Ascending aorta (tissue), 2 donors: ENCODE measurements around the gene HIBCH. TPM values are rescaled to one million over a fixed set of nuclear protein-coding genes. Genes with fewer than 3 reads are reported as not detected.

Source experiments
- DNase-seq, 2 donors: peaks; one replicate each; pipeline ENCODE4 v3.0.0-alpha.2; 2019; ENCODE audit warnings: low spot score in 2 of 2
- H3K27ac ChIP-seq, 2 donors: fragments of 200-600 bp; sonication (generic); one replicate each; pipeline ENCODE4 v1.5.1; 2016 to 2017; ENCODE audit warnings: mild to moderate bottlenecking in 1 of 2
- H3K27me3 ChIP-seq: fragments of 200-600 bp; sonication (generic); one replicate; pipeline ENCODE4 v1.5.1; 2017
- H3K36me3 ChIP-seq, 2 donors: fragments of 200-600 bp; sonication (generic); one replicate each; pipeline ENCODE4 v1.5.1; 2016
- H3K4me1 ChIP-seq, 2 donors: fragments of 200-600 bp; sonication (generic); one replicate each; pipeline ENCODE4 v1.5.1; 2016 to 2017; ENCODE audit warnings: mild to moderate bottlenecking in 1 of 2
- H3K4me3 ChIP-seq, 2 donors: fragments of 200-600 bp; sonication (generic); one replicate each; pipeline ENCODE4 v1.5.1; 2016 to 2017; ENCODE audit warnings: mild to moderate bottlenecking in 1 of 2
- H3K9me3 ChIP-seq, 2 donors: fragments of 200-600 bp; sonication (generic); one replicate each; pipeline ENCODE4 v1.5.1; 2016
- intact Hi-C: fragments of 100-400 bp; cut with DNase I; formaldehyde crosslinking; loops from one replicate; pipeline ENCODE4 v1.15.1; 2023
- total RNA-seq: library from RNA; depleted of rRNA; stranded (reverse); fragments of >200 nt; gene quantifications from one replicate; pipeline ENCODE4 v1.1.0, GENCODE V29; 2016
- TF ChIP-seq, protein P1 (sequence below), 3 experiments: fragments of 200-600 bp in 2 of 3; fragments of 450-650 bp in 1 of 3; sonication (generic) in 2 of 3; IDR thresholded peaks; one replicate each; pipeline ENCODE4 v1.5.1; 2016 to 2019; ENCODE audit warnings: antibody characterized with exemption in 3 of 3, mild to moderate bottlenecking in 1 of 3, moderate library complexity in 1 of 3

HIBCH gene
- total RNA-seq, 1 donor from 2014 or later = 3.7 TPM

GRCh38 chr2:190266314-190266713 lies 53.3 kb downstream of the HIBCH start:
- H3K4me1 ChIP-seq = peaks cover 0 to 7% of the 10 kb centered on the region in 2 donors
- no peak overlapping the region for H3K27ac ChIP-seq
- H3K4me3 ChIP-seq = no peak overlapping the region
- intact Hi-C loops = no loop called here
- DNase-seq = no peak
- H3K27me3 ChIP-seq = no peaks in the 10 kb centered on the region
- peaks cover 0 to 8% of the 10 kb centered on the region in 2 donors for H3K36me3 ChIP-seq
- TF ChIP-seq, protein P1, sequence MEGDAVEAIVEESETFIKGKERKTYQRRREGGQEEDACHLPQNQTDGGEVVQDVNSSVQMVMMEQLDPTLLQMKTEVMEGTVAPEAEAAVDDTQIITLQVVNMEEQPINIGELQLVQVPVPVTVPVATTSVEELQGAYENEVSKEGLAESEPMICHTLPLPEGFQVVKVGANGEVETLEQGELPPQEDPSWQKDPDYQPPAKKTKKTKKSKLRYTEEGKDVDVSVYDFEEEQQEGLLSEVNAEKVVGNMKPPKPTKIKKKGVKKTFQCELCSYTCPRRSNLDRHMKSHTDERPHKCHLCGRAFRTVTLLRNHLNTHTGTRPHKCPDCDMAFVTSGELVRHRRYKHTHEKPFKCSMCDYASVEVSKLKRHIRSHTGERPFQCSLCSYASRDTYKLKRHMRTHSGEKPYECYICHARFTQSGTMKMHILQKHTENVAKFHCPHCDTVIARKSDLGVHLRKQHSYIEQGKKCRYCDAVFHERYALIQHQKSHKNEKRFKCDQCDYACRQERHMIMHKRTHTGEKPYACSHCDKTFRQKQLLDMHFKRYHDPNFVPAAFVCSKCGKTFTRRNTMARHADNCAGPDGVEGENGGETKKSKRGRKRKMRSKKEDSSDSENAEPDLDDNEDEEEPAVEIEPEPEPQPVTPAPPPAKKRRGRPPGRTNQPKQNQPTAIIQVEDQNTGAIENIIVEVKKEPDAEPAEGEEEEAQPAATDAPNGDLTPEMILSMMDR (IDR thresholded peaks at IDR 0.05) = no peak
- no peaks in the 10 kb centered on the region for H3K9me3 ChIP-seq

- Histone ChIP-seq H3K36me3 (peaks cover 13 to 31% of the 10 kb centered on the region in 2 donors), H3K9me3 (no peaks in the 10 kb centered on the region), H3K27ac (no peak overlapping the region), H3K27me3 (no peaks in the 10 kb centered on the region), H3K4me1 (peaks cover 0 to 4% of the 10 kb centered on the region in 2 donors), H3K4me3 (no peak overlapping the region)
- DNase-seq = no peak
- intact Hi-C loops = no loop called here
- TF ChIP-seq, protein P1 (IDR thresholded peaks at IDR 0.05) = no peak
These were observed 57.8 kb downstream of the HIBCH start for GRCh38 chr2:190261851-190262250.

DNA sequence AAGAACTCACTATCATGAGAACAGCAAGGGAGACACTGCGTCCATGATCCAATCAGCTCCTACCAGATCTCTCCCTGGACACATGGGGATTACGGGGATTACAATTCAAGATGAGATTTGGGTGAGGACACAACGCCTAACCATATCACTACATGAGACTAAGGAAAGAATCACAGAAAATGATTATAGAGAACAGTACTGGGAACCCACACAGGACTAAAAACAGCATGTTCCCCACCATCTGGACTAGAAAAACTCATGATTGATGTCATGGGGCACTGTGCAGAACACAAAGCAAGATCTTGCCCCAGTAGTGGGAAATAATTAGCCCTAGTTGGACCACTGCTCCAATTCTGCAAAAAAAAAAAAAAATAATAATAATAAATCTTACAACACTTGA lies 63.5 kb downstream of the HIBCH start:
- no peaks in the 10 kb centered on the region for H3K27me3 ChIP-seq
- no peak overlapping the region for H3K4me3 ChIP-seq
- intact Hi-C loops = no loop called here
- H3K27ac ChIP-seq = no peak overlapping the region
- no peaks in the 10 kb centered on the region for H3K9me3 ChIP-seq
- H3K4me1 ChIP-seq = no peaks in the 10 kb centered on the region
- H3K36me3 ChIP-seq = peaks cover 24 to 49% of the 10 kb centered on the region in 2 donors
- DNase-seq = no peak
- TF ChIP-seq, protein P1 (IDR thresholded peaks at IDR 0.05) = no peak

GRCh38 chr2:190255676-190256075 lies 64.0 kb downstream of the HIBCH start:
- Histone ChIP-seq H3K36me3 (peaks cover 27 to 53% of the 10 kb centered on the region in 2 donors), H3K27me3 (no peaks in the 10 kb centered on the region), H3K4me3 (no peak overlapping the region), H3K4me1 (no peaks in the 10 kb centered on the region), H3K9me3 (no peaks in the 10 kb centered on the region), H3K27ac (no peak overlapping the region)
- intact Hi-C loops = no loop called here
- DNase-seq = no peak
- TF ChIP-seq, protein P1 (IDR thresholded peaks at IDR 0.05) = no peak

DNA sequence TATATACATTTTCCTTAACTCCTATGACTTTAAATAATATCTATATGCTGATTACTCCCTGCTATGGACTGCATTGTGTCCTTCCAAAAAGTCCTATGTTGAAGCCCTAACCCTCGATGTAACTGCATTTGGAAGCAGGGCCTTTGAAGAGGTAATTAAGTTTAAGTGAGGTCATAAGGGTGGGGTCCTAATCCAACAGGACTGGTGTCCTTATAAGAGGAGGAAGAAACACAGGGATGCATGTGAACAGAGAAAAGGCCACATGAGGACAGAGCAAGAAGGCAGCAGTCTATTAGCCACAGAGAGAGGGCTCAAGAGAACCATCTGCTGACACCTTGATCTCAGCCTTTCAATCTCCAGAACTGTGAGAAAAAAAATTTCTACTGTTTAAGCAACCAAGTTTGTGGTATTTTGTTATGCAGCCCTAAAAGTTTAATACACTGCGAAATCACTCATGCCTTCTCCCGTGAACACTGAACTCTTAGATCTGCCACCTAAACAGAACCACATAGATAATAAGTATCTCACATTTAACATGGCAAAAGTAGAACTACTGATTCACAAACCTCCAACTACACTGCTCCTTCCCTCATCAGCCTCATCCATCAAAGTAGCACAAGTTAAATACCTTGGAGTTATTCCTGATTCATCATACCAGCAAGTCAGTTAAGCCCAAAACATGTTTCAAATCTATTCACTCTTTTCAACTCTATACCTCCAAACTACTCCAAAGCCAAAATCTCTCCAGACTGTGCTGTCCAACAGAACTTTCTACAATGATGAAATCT lies 65.4 kb downstream of the HIBCH start:
- H3K4me3 ChIP-seq = no peak overlapping the region
- H3K9me3 ChIP-seq = no peaks in the 10 kb centered on the region
- H3K27ac ChIP-seq = no peak overlapping the region
- H3K4me1 ChIP-seq = no peaks in the 10 kb centered on the region
- intact Hi-C loops = no loop called here
- no peak for DNase-seq
- no peaks in the 10 kb centered on the region for H3K27me3 ChIP-seq
- TF ChIP-seq, protein P1 (IDR thresholded peaks at IDR 0.05) = no peak
- peaks cover 31 to 58% of the 10 kb centered on the region in 2 donors for H3K36me3 ChIP-seq
